HL-60 (cell line): ENCODE results near the gene ATXN7L1.

Experiments
- GABPA ChIP-seq: IDR thresholded peaks from 2 replicates; pipeline ENCODE4 v1.6.1; 2012; ENCODE audit warnings: low read depth
- POLR2AphosphoS5 ChIP-seq: IDR thresholded peaks from 2 replicates; pipeline ENCODE4 v1.6.1; 2012; ENCODE audit warnings: low read depth
- SPI1 ChIP-seq: IDR thresholded peaks from 2 replicates; pipeline ENCODE4 v1.6.1; 2012; ENCODE audit warnings: low read depth, mild to moderate bottlenecking, borderline replicate concordance
- TF ChIP-seq, protein P1 (sequence below): IDR thresholded peaks from one replicate; pipeline ENCODE4 v1.5.1; 2011; ENCODE audit warnings: low read length, control low read depth, inconsistent platforms; ENCODE audit not compliant: insufficient read depth
- TF ChIP-seq, protein P2 (sequence below): IDR thresholded peaks from 2 replicates; pipeline ENCODE4 v1.6.1; 2012; ENCODE audit warnings: low read depth; ENCODE audit not compliant: insufficient replicate concordance

DNA sequence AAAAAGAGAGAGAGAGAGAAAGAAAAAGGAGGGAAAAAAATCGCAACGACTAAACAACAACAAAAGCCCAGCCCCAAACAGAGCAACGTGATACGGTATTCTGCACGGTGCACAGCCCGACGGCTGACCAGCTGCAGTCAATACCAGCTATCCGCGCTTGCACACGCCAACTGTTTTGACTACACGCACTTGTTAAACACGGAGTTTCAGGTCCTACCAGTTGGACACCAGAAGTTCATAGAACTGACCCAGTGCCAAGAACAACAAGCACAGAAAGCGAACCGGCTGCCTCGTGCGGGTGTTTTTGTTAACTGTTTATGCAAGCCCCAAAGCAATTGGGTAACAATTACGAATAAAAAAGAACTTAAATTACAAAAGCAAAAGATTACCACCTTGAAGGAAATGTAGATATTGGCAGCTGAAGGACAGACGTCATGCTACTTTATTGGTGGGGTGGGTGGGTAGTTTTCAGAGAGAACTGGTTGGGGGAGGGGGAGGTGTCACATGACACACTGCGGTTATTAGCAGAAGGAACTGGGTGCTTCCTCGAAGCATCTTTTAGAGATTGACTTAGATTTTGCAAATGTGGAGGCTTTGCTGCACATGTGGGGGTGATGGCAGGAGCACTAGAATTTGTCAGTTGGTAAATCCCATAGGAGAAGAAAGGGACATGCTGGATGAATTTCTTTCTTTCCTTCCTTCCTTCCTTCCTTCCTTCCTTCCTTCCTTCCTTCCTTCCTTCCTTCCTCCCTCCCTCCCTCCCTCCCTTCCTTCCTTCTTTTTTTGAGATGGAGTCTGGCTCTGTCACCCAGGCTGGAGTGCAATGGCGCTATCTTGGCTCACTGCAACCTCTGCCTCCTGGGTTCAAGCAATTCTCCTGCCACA, 184.5 kb downstream of the ATXN7L1 start:
- TF ChIP-seq POLR2AphosphoS5 (no peak), GABPA (no peak), SPI1 (no peak)
- TF ChIP-seq, protein P1, sequence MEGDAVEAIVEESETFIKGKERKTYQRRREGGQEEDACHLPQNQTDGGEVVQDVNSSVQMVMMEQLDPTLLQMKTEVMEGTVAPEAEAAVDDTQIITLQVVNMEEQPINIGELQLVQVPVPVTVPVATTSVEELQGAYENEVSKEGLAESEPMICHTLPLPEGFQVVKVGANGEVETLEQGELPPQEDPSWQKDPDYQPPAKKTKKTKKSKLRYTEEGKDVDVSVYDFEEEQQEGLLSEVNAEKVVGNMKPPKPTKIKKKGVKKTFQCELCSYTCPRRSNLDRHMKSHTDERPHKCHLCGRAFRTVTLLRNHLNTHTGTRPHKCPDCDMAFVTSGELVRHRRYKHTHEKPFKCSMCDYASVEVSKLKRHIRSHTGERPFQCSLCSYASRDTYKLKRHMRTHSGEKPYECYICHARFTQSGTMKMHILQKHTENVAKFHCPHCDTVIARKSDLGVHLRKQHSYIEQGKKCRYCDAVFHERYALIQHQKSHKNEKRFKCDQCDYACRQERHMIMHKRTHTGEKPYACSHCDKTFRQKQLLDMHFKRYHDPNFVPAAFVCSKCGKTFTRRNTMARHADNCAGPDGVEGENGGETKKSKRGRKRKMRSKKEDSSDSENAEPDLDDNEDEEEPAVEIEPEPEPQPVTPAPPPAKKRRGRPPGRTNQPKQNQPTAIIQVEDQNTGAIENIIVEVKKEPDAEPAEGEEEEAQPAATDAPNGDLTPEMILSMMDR, result no peak
- TF ChIP-seq, protein P2, sequence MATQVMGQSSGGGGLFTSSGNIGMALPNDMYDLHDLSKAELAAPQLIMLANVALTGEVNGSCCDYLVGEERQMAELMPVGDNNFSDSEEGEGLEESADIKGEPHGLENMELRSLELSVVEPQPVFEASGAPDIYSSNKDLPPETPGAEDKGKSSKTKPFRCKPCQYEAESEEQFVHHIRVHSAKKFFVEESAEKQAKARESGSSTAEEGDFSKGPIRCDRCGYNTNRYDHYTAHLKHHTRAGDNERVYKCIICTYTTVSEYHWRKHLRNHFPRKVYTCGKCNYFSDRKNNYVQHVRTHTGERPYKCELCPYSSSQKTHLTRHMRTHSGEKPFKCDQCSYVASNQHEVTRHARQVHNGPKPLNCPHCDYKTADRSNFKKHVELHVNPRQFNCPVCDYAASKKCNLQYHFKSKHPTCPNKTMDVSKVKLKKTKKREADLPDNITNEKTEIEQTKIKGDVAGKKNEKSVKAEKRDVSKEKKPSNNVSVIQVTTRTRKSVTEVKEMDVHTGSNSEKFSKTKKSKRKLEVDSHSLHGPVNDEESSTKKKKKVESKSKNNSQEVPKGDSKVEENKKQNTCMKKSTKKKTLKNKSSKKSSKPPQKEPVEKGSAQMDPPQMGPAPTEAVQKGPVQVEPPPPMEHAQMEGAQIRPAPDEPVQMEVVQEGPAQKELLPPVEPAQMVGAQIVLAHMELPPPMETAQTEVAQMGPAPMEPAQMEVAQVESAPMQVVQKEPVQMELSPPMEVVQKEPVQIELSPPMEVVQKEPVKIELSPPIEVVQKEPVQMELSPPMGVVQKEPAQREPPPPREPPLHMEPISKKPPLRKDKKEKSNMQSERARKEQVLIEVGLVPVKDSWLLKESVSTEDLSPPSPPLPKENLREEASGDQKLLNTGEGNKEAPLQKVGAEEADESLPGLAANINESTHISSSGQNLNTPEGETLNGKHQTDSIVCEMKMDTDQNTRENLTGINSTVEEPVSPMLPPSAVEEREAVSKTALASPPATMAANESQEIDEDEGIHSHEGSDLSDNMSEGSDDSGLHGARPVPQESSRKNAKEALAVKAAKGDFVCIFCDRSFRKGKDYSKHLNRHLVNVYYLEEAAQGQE, result no peak
